ENCODE measurements around the gene HSDL1.

GRCh38 chr16:84143081-84143480 is 1.9 kb downstream of the HSDL1 start:
- no peak for TF ChIP-seq EZH2 (IDR thresholded peaks at IDR 0.05; ENCODE audit: low read length, missing control alignments)
- TF ChIP-seq, protein P1, sequence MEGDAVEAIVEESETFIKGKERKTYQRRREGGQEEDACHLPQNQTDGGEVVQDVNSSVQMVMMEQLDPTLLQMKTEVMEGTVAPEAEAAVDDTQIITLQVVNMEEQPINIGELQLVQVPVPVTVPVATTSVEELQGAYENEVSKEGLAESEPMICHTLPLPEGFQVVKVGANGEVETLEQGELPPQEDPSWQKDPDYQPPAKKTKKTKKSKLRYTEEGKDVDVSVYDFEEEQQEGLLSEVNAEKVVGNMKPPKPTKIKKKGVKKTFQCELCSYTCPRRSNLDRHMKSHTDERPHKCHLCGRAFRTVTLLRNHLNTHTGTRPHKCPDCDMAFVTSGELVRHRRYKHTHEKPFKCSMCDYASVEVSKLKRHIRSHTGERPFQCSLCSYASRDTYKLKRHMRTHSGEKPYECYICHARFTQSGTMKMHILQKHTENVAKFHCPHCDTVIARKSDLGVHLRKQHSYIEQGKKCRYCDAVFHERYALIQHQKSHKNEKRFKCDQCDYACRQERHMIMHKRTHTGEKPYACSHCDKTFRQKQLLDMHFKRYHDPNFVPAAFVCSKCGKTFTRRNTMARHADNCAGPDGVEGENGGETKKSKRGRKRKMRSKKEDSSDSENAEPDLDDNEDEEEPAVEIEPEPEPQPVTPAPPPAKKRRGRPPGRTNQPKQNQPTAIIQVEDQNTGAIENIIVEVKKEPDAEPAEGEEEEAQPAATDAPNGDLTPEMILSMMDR (conservative IDR thresholded peaks at IDR 0.05 in 1 of 2, IDR thresholded peaks at IDR 0.05 in 1 of 2; ENCODE audit: low read depth in 1 of 2, low read length in 2 of 2): no peak

Data from fibroblast of lung (primary cell).